ENCODE data around the gene LRRC8E.

Gene LRRC8E

DNA sequence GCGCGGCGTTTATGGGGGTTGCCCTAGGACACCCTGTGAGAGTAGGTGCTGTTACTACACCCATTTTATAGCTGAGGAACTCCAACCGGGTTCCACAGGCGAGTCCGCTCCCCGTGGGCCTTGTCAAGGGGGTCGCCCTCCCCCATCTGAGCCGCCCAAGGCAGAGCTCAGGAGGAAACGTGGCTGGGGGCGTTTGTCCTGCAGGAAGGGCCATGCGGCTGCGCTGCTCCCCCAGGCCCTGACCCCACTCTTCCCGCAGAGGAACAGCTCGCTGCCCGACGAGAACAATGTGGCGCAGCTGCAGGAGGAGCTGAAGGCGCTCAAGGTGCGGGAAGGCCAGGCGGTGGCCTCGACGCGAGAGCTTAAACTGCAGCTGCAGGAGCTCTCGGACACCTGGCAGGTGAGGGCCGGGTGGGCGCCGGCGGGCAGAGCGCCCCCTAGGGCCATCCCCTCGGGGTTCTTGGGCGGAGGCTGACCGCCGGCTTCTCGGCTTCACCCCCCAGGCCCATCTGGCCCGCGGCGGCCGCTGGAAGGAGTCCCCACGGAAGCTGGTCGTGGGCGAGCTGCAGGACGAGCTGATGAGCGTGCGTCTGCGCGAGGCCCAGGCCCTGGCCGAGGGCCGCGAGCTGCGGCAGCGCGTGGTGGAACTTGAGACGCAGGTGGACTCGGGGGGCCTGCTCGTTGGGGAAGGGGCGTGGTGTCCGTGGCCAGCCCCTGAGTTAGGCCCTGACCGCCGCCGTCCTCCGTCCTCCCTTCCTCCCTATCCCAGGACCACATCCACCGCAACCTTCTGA lies 26.5 kb upstream of the LRRC8E start:
- Histone ChIP-seq H3K4me3 (ENCODE audit: insufficient read depth, low read depth, low read length, poor library complexity, severe bottlenecking) (peak overlapping the region; percentile 47), H3K4me1 (ENCODE audit: control insufficient read depth, insufficient read depth, low read length, poor library complexity, severe bottlenecking) (peaks cover 22% of the 10 kb centered on the region), H3K27me3 (replicated peaks; ENCODE audit: control insufficient read depth, insufficient read depth, low read length, poor library complexity, severe bottlenecking) (no peaks in the 10 kb centered on the region), H3K36me3 (ENCODE audit: control insufficient read depth, insufficient read depth, low read length) (no peaks in the 10 kb centered on the region), H3K27ac (ENCODE audit: insufficient read depth, low read length, poor library complexity, severe bottlenecking) (no peak overlapping the region), H3K9me3 (ENCODE audit: control insufficient read depth, low read length) (no peaks in the 10 kb centered on the region)
- DNase-seq = no peak

DNA sequence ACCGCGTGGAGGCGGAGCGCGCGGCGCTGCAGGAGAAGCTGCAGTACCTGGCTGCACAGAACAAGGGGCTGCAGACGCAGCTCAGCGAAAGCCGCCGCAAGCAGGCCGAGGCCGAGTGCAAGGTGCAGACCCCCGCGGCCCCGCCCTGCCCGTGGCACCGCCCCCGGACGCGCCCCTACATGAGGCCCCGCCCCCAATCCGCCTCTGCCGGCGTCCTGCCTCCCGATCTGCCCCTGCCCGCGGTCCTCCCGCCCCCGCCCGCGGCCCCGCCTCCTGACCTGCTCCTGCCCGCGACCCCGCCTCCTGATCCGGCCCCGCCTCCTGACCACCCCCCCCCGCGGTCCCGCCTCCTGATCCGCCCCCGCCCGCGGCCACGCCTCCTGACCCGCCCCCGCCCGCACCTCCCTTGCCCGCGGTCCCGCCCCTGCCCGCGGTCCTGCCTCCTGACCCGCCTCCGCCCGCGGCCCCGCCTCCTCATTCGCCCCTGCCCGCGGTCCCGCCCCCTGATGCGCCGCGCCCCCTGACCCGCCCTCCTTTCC lies 25.8 kb upstream of the LRRC8E start:
- peak; percentile 62 to 71 (median 67) for DNase-seq
- Histone ChIP-seq H3K4me3 (ENCODE audit: insufficient read depth, low read depth, low read length, poor library complexity, severe bottlenecking) (peak overlapping the region; percentile 47), H3K27me3 (replicated peaks; ENCODE audit: control insufficient read depth, insufficient read depth, low read length, poor library complexity, severe bottlenecking) (no peaks in the 10 kb centered on the region)

DNA sequence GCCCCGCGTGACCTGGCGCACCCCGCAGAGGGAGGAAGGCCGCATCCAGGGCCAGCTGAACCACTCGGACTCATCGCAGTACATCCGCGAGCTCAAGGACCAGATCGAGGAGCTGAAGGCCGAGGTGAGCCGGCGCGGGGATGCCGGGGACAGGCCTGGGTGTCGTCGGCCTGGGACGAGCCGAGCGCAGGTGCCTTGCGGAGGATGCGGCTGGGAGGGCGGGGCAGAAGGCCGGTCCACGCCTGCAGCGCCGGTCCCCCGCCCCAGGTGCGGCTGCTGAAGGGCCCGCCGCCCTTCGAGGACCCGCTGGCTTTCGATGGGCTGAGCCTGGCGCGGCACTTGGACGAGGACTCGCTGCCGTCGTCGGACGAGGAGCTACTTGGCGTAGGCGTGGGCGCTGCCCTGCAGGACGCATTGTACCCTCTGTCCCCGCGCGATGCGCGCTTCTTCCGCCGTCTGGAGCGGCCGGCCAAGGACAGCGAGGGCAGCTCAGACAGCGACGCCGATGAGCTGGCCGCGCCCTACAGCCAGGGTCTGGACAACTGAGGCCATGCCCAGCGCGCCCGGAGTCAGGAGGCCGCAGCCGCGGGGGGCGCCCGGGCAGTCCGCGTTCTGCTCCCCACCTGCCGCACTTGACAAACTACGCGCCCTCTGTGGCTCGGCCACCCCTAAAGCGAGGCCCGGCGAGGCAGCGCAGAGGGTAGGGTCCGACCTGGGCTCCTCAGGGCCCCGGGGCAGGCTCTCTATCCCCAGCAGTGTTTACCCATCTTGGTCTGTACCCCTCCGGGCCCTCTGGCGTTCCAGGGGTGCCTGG lies 24.9 kb upstream of the LRRC8E start:
- Histone ChIP-seq H3K4me1 (ENCODE audit: control insufficient read depth, insufficient read depth, low read length, poor library complexity, severe bottlenecking) (peaks cover 23% of the 10 kb centered on the region), H3K9me3 (ENCODE audit: control insufficient read depth, low read length) (no peaks in the 10 kb centered on the region), H3K27ac (ENCODE audit: insufficient read depth, low read length, poor library complexity, severe bottlenecking) (no peak overlapping the region), H3K4me3 (ENCODE audit: insufficient read depth, low read depth, low read length, poor library complexity, severe bottlenecking) (no peak overlapping the region), H3K27me3 (replicated peaks; ENCODE audit: control insufficient read depth, insufficient read depth, low read length, poor library complexity, severe bottlenecking) (no peaks in the 10 kb centered on the region), H3K36me3 (ENCODE audit: control insufficient read depth, insufficient read depth, low read length) (no peaks in the 10 kb centered on the region)
- no peak for DNase-seq

More for the DNA sequence above, 25.8 kb upstream of the LRRC8E start:
- no peaks in the 10 kb centered on the region for H3K36me3 ChIP-seq (ENCODE audit: control insufficient read depth, insufficient read depth, low read length)
- peaks cover 22% of the 10 kb centered on the region for H3K4me1 ChIP-seq (ENCODE audit: control insufficient read depth, insufficient read depth, low read length, poor library complexity, severe bottlenecking)
- H3K27ac ChIP-seq (ENCODE audit: insufficient read depth, low read length, poor library complexity, severe bottlenecking) = no peak overlapping the region
- H3K9me3 ChIP-seq (ENCODE audit: control insufficient read depth, low read length) = no peaks in the 10 kb centered on the region

DNA sequence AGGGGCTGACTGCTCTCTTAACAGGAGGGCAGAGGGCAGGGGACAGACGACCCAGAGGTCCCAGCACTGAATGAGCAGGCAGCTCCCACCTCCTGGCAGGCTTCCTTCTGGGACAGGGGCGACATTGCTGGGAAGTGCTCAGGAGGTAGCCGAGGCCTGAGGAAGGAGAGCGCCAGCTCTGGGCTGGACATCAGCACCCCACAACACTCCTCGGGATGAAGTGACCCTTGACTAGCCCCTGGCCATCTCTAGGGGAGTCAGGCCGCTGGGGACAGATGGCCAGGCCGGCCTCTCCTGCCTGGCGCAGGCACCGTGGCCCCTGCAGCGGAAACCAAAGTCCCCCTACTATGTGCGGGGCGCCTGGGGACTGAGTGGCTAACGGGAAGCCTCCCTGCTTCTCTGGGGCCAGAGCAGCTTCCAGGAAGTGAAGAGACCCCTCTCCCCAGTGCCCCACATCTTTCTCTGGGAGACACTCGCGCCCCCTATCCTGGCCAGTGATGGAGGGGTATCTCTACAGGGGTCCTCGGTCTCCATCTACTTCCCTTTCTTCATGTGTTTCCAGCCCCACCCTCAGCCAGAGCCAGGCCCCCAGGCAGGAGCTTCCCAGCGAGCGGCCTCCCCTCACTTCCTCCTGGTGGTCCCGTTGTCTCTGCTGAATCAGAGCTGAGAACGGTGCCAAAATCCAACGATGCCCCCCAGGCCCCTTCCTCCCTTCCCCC lies 24.2 kb upstream of the LRRC8E start:
- no peaks in the 10 kb centered on the region for H3K27me3 ChIP-seq (replicated peaks; ENCODE audit: control insufficient read depth, insufficient read depth, low read length, poor library complexity, severe bottlenecking)
- no peak overlapping the region for H3K4me3 ChIP-seq (ENCODE audit: insufficient read depth, low read depth, low read length, poor library complexity, severe bottlenecking)
- peaks cover 29% of the 10 kb centered on the region for H3K4me1 ChIP-seq (ENCODE audit: control insufficient read depth, insufficient read depth, low read length, poor library complexity, severe bottlenecking)
- DNase-seq = no peak
- no peak overlapping the region for H3K27ac ChIP-seq (ENCODE audit: insufficient read depth, low read length, poor library complexity, severe bottlenecking)
- no peaks in the 10 kb centered on the region for H3K36me3 ChIP-seq (ENCODE audit: control insufficient read depth, insufficient read depth, low read length)
- no peaks in the 10 kb centered on the region for H3K9me3 ChIP-seq (ENCODE audit: control insufficient read depth, low read length)

DNA sequence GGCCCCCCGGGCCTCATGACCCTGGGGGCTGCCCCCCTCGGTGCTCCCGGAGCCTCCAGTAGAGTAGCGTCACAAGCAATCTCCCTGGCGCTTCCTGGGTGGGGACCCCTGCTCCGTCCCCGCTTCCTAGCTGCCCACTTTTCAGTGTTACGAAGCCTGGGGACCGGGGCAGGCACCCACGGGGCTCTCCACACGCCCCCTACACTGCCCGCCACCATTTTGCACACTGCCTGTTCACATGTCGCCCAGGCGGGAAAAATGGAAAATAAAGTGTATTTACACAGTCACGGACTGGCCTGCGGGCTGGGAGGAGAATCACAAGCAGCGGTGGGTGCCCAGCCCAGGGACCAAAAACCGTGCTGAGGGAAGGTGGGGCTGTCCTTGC lies 23.6 kb upstream of the LRRC8E start:
- H3K27me3 ChIP-seq (replicated peaks; ENCODE audit: control insufficient read depth, insufficient read depth, low read length, poor library complexity, severe bottlenecking) = no peaks in the 10 kb centered on the region
- H3K4me3 ChIP-seq (ENCODE audit: insufficient read depth, low read depth, low read length, poor library complexity, severe bottlenecking) = no peak overlapping the region
- peaks cover 32% of the 10 kb centered on the region for H3K4me1 ChIP-seq (ENCODE audit: control insufficient read depth, insufficient read depth, low read length, poor library complexity, severe bottlenecking)
- no peak for DNase-seq
- no peaks in the 10 kb centered on the region for H3K9me3 ChIP-seq (ENCODE audit: control insufficient read depth, low read length)
- no peak overlapping the region for H3K27ac ChIP-seq (ENCODE audit: insufficient read depth, low read length, poor library complexity, severe bottlenecking)
- H3K36me3 ChIP-seq (ENCODE audit: control insufficient read depth, insufficient read depth, low read length) = no peaks in the 10 kb centered on the region

DNA sequence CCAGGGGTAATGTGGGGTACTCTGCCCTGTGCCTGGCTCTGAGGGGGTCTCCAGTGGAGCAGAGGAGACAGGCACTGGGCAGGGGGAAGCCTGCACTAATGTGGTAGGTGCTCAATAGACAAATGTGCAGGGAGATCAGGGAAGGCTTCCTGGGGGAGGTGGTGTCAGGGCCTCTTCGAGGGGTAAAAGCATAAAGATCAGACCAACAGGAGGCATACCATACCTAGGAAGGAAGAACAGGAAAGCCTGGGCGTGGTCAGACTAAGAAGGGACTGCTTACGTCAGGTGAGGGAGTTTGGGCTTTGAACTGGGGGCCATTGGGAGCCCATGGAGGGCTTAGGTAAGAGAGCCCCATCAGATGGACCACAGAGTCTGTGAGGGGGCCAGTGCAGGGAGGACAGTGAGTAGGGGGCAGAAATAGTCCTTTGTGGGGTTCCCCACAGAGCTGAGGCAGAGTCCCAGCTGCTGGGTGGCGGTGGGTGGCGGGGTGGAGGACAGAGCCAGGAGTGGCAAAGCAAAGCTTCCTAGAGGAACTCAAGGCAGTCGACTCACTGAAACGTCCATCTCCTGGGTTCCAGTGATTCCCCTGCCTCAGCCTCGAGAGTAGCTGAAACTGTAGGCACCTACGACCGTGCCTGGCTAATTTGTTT lies 22.9 kb upstream of the LRRC8E start:
- Histone ChIP-seq H3K4me3 (ENCODE audit: insufficient read depth, low read depth, low read length, poor library complexity, severe bottlenecking) (no peak overlapping the region), H3K9me3 (ENCODE audit: control insufficient read depth, low read length) (no peaks in the 10 kb centered on the region), H3K36me3 (ENCODE audit: control insufficient read depth, insufficient read depth, low read length) (no peaks in the 10 kb centered on the region), H3K27ac (ENCODE audit: insufficient read depth, low read length, poor library complexity, severe bottlenecking) (peak overlapping the region; percentile 34), H3K27me3 (replicated peaks; ENCODE audit: control insufficient read depth, insufficient read depth, low read length, poor library complexity, severe bottlenecking) (no peaks in the 10 kb centered on the region), H3K4me1 (ENCODE audit: control insufficient read depth, insufficient read depth, low read length, poor library complexity, severe bottlenecking) (peaks cover 37% of the 10 kb centered on the region)
- no peak for DNase-seq

DNA sequence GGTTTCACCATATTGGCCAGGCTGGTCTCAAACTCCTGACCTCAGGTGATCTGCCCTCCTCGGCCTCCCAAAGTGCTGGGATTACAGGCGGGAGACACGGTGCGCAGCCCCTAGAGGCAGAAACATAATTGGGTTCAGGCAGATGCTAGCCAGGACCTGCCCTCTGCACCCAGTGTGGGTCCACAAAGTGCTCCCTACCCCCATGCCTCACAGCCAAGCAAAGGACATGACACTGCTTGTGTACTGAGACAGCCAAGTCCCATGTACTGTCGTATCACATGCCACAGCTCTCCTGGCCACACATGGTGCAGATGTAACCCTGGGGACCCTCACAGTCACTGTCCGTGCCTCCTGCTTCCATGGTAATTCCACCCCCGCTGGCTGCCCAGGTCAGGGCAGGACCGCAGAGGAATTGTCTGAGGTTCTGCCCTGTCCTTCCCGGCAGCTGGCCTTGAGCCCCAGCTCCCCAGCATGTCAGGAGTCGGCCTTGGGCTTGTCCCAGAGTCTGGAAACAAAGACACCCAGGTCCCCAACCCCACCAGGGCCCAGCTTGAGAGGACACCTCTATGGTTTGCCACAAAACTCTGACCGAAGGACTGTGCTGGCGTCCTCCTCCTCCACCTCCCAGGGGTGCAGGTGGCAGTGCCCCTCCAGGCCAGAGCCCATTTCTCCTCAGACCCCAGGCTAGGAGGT lies 21.8 kb upstream of the LRRC8E start:
- Histone ChIP-seq H3K9me3 (ENCODE audit: control insufficient read depth, low read length) (no peaks in the 10 kb centered on the region), H3K4me3 (ENCODE audit: insufficient read depth, low read depth, low read length, poor library complexity, severe bottlenecking) (no peak overlapping the region), H3K27me3 (replicated peaks; ENCODE audit: control insufficient read depth, insufficient read depth, low read length, poor library complexity, severe bottlenecking) (no peaks in the 10 kb centered on the region), H3K36me3 (ENCODE audit: control insufficient read depth, insufficient read depth, low read length) (no peaks in the 10 kb centered on the region), H3K4me1 (ENCODE audit: control insufficient read depth, insufficient read depth, low read length, poor library complexity, severe bottlenecking) (peaks cover 37% of the 10 kb centered on the region), H3K27ac (ENCODE audit: insufficient read depth, low read length, poor library complexity, severe bottlenecking) (no peak overlapping the region)
- no peak for DNase-seq

DNA sequence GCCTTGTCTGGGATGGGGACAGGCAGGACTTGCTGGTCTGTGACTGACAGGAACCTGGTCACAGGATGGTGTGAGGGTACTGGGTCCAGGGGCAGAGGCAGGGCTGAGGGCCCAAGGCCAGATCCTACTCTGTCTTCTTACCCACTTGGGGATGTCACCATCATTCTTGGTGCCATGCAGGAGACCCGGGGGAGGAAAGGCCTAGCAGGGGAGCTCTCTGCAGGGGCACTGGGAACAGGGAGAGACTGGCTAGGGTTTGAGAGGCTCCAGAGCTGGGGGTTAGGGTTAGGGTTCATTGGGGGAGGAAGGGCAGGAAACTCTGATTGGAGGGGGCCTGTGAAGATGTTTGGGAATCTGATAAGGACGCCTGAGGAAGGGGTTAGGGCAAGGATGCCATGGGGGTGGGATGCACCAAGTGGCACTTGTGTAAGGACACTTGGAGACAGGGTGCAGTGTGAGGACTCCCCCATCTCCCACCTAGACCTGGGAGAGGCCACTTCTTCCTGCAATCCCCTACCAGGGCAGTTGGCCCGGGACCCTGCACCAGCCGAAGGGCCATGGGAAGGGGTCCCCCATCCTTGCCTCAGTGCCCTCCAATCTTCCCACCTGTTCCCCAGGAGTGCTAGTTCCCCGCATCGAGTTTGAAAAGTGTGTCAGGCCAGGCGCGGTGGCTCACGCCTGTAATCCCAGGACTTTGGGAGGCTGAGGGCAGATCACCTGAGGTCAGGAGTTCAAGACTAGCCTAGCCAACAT lies 21.0 kb upstream of the LRRC8E start:
- no peak for DNase-seq
- Histone ChIP-seq H3K4me1 (ENCODE audit: control insufficient read depth, insufficient read depth, low read length, poor library complexity, severe bottlenecking) (peaks cover 37% of the 10 kb centered on the region), H3K4me3 (ENCODE audit: insufficient read depth, low read depth, low read length, poor library complexity, severe bottlenecking) (no peak overlapping the region), H3K27ac (ENCODE audit: insufficient read depth, low read length, poor library complexity, severe bottlenecking) (no peak overlapping the region), H3K9me3 (ENCODE audit: control insufficient read depth, low read length) (no peaks in the 10 kb centered on the region), H3K36me3 (ENCODE audit: control insufficient read depth, insufficient read depth, low read length) (no peaks in the 10 kb centered on the region), H3K27me3 (replicated peaks; ENCODE audit: control insufficient read depth, insufficient read depth, low read length, poor library complexity, severe bottlenecking) (peaks cover 2% of the 10 kb centered on the region)

DNA sequence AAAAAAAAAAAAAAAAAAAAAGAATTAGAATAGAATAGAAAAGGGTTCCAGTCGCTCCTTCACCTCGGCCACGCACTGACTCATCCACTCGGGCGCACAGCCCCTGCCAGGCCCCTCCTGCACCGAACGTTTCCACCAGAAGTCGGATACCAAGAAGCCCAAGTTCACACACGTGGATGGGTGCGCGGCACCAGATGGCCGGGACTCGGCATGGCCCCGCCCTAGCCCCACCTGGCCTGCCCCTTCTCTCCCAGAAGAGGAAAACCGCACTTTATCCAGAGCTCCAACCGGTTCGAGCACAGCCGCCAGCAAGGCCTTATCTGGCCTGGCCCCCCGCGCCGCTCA lies 20.0 kb upstream of the LRRC8E start:
- no peak for DNase-seq
- Histone ChIP-seq H3K27me3 (replicated peaks; ENCODE audit: control insufficient read depth, insufficient read depth, low read length, poor library complexity, severe bottlenecking) (peaks cover 12% of the 10 kb centered on the region), H3K4me1 (ENCODE audit: control insufficient read depth, insufficient read depth, low read length, poor library complexity, severe bottlenecking) (peaks cover 40% of the 10 kb centered on the region), H3K4me3 (ENCODE audit: insufficient read depth, low read depth, low read length, poor library complexity, severe bottlenecking) (peak overlapping the region; percentile 48), H3K36me3 (ENCODE audit: control insufficient read depth, insufficient read depth, low read length) (no peaks in the 10 kb centered on the region), H3K9me3 (ENCODE audit: control insufficient read depth, low read length) (no peaks in the 10 kb centered on the region), H3K27ac (ENCODE audit: insufficient read depth, low read length, poor library complexity, severe bottlenecking) (peak overlapping the region; percentile 67)
